Choroid plexus epithelial cell (primary cell): ENCODE measurements around the gene HES5.

Source experiments
- DNase-seq: peaks from one replicate; pipeline ENCODE4 v3.0.0-alpha.2; 2010; ENCODE audit warnings: low read depth
- H3K4me3 ChIP-seq: 2 replicates; pipeline ENCODE4 v1.5.1; 2011; ENCODE audit warnings: low read depth, mild to moderate bottlenecking, control low read depth, low read length, moderate library complexity
- TF ChIP-seq, protein P1 (sequence below): conservative IDR thresholded peaks from 2 replicates; pipeline ENCODE4 v1.5.1; 2011; ENCODE audit warnings: low read depth, mild to moderate bottlenecking, control low read depth, inconsistent platforms, low read length, moderate library complexity

The HES5 gene

DNA sequence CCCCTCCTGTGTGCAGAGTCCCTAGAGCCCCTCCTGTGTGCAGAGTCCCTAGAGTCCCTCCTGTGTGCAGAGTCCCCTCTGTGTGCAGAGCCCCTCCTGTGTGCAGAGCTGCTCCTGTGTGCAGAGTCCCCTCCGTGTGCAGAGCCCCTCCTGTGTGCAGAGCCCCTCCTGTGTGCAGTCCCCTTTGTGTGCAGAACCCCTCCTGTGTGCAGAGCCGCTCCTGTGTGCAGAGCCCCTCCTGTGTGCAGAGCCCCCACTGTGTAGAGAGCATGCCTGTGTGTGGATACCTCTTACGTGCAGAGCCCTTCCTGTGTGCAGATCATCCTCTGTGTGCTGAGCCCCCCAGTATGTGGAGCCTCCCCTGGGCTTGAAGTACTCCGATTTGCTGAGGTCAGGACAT lies 8.3 kb upstream of the HES5 start:
- TF ChIP-seq, protein P1, sequence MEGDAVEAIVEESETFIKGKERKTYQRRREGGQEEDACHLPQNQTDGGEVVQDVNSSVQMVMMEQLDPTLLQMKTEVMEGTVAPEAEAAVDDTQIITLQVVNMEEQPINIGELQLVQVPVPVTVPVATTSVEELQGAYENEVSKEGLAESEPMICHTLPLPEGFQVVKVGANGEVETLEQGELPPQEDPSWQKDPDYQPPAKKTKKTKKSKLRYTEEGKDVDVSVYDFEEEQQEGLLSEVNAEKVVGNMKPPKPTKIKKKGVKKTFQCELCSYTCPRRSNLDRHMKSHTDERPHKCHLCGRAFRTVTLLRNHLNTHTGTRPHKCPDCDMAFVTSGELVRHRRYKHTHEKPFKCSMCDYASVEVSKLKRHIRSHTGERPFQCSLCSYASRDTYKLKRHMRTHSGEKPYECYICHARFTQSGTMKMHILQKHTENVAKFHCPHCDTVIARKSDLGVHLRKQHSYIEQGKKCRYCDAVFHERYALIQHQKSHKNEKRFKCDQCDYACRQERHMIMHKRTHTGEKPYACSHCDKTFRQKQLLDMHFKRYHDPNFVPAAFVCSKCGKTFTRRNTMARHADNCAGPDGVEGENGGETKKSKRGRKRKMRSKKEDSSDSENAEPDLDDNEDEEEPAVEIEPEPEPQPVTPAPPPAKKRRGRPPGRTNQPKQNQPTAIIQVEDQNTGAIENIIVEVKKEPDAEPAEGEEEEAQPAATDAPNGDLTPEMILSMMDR = no peak
- H3K4me3 ChIP-seq = no peak overlapping the region
- DNase-seq = no peak

DNA sequence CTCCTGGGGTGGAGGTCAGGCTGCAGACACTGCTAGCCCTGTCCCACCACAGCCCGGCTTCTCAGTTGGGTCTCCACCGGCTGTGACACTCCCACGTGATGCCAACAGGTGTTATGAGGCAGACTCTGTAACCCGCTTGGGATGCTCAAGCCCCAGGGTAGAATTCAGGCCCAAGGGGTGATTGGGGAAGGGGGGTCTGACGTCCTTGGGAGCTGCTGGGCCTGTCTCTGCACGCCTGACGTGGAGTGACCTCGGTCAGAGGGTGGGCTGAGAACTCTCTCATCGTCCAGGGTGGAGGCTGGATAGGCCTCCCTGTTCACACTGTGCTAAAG lies 7.7 kb upstream of the HES5 start:
- TF ChIP-seq, protein P1 = no peak
- H3K4me3 ChIP-seq = no peak overlapping the region
- no peak for DNase-seq

DNA sequence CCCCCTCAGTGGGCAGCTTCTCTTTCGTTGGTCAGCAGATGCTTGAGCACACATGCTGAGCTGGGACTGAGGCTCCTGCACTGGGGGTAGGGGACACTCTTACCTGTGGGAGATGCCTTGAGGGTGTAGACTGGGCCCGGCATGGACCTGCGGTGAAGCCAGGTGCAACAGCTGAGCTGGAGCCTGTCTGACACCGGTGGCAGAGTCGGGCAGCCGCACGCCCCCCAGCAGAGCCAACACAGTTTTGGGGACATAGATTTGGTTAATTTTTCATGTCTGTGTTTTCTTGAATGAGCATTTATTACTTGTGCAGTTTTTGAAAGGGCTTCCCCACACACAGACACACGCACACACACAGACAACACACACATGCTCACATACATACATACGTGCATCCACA lies 5.9 kb upstream of the HES5 start:
- TF ChIP-seq, protein P1 = no peak
- no peak overlapping the region for H3K4me3 ChIP-seq
- no peak for DNase-seq

DNA sequence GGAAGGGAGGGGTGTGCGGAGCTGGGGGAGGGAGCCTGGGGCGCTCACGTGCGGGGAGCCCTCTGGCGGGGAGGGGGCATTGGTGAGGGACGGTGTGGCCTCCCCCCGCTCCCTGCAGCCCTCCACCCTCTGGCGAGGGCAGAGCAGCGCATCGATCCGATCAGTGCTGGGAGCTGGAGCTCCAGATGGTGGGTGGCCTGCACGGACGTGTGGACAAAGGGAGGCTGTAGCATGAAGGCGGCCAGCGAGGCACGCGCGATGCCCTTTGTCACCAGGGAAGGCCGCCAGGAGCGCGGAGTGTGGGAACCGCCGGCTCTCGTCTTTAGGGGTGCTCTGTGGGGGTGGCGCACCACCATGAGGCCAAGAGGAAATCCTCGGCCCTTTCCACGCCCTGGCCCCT lies 5.4 kb upstream of the HES5 start:
- TF ChIP-seq, protein P1 = no peak
- no peak for DNase-seq
- no peak overlapping the region for H3K4me3 ChIP-seq

DNA sequence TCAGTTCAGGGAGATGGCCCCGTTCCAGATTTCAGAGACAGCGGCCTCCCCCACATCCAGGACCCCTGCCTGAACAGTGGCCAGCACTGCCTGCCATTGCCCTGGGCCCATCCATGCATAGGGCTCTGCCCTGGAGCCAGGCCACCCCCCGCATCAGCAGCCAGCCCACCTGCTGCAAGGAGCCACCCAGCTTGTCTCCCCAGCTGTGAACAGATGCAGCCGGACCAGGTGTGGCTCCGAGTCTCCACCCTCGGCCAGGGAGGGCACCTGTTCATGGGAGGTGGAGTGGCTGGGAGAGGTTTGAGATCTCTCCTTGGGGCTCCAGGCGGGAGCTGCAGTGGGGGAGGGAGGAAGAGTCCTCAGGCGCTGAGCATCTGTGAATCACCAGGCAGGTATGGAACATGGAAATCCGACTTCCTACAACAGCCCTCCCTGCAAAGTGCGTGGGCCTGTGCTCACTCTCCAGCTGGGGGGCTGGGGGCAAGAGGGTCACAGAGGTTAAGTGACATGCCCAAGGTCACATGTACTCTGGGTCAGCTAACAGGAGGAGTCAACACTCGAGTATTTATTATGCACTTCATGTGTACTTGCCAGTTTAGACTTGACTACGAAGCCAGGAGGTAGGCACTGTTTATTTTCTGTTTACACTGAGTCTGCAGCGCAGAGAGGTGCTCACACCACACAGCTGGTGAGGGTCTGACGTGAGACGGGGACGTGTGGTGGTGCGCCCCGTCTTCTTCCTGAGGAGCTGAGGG lies 4.8 kb upstream of the HES5 start:
- H3K4me3 ChIP-seq = no peak overlapping the region
- TF ChIP-seq, protein P1 = no peak
- peak; percentile 66 for DNase-seq

DNA sequence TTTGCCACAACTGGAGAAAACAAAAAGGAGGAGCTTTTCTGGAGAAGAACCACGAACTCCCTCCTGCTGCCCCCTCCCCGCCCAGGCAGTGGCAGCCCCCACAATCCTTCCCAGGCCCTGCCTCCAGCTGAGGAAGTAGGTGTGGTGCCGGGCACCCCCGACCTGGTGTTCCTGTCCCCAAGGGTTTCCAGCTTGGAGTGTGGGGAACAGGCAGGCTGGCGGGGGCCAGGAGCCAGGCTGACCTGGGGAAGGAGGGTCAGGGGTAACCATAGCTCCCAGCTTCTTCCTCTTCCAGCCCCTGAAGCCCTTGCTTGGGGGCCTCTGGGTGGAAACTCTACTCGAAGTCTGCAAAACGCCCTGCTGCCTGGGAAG lies 4.2 kb upstream of the HES5 start:
- no peak overlapping the region for H3K4me3 ChIP-seq
- TF ChIP-seq, protein P1 = no peak
- no peak for DNase-seq

DNA sequence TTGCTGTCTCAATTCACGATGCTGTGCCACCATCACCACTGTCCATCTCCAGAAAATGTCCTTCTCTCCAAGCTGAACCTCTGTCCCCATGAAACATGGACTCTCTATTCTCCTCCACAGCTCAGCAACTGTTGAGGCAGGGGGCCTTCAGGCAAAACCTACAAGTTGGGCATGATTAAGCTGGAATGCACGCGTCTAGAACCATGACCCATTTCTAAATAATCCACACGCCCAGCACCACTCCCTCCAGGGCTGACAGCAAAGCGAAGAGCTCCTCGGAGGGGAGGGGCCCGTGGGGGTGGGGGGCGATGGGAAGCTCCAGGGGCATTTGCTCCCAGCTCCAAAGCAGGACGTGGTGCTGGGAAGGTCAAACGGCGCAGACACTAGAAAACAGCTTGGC lies 3.3 kb upstream of the HES5 start:
- H3K4me3 ChIP-seq = no peak overlapping the region
- TF ChIP-seq, protein P1 = no peak
- DNase-seq = no peak
